Activated naive CD4-positive, alpha-beta T cell treated with anti-CD3 and anti-CD28 coated beads, Interleukin-2, amount 50 U/mL, for 24 hours (primary cell): ENCODE results near the gene ADAMTS16.
"Not testable (repeated sequence)": the region's sequence is repeated elsewhere in the genome, so short reads cannot be mapped to it uniquely, and the experiment has no call there.

Experiments
- H3K27ac Mint-ChIP-seq: one replicate; pipeline ENCODE4 v1.8.0; 2021; ENCODE audit warnings: mild to moderate bottlenecking, mixed read lengths
- H3K27me3 Mint-ChIP-seq: one replicate; pipeline ENCODE4 v1.8.0; 2021; ENCODE audit warnings: mixed read lengths
- H3K36me3 Mint-ChIP-seq: one replicate; pipeline ENCODE4 v1.8.0; 2021; ENCODE audit warnings: mixed read lengths
- H3K4me1 Mint-ChIP-seq: one replicate; pipeline ENCODE4 v1.8.0; 2021; ENCODE audit warnings: mixed read lengths
- H3K4me3 Mint-ChIP-seq: one replicate; pipeline ENCODE4 v1.8.0; 2021; ENCODE audit warnings: mild to moderate bottlenecking, mixed read lengths
- H3K9me3 Mint-ChIP-seq: one replicate; pipeline ENCODE4 v1.8.0; 2021; ENCODE audit warnings: mixed read lengths

The ADAMTS16 gene

DNA sequence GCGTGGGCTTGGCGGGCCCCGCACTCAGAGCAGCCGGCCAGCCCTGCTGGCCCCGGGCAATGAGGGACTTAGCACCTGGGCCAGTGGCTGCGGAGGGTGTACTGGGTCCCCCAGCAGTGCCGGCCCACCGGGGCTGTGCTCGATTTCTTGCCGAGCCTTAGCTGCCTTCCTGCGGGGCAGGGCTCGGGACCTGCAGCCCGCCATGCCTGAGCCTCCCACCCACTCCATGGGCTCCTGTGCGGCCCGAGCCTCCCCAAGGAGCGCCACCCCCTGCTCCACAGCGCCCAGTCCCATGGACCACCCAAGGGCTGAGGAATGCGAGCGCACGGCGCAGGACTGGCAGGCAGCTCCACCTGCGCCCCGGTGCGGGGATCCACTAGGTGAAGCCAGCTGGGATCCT is 2.3 kb upstream of the ADAMTS16 start:
- H3K27me3 Mint-ChIP-seq, result peaks cover 18% of the 10 kb centered on the region
- H3K4me3 Mint-ChIP-seq, H3K36me3 Mint-ChIP-seq, H3K4me1 Mint-ChIP-seq, H3K27ac Mint-ChIP-seq, H3K9me3 Mint-ChIP-seq: not testable (repeated sequence)

DNA sequence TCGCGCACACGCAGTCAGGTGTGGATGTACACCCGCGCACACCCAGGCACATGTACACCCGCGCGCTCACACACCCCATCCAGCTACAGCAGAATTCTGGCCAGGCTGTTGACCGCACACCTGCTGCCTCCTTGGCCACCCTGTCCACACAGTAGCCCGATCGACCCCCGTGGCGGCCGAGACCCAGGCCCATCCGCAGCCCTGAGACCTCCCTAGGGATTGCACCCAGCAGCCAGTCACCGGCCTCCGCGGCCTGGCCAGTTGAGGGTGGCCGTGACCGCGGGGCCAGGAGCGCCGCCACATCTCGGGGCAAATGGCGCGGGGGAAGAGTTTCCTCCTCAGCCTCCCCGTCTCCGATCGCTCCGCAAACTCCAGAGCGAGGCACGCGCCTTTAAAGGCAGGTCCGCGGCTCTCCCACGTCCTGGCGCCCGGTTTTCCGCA is 774 bp upstream of the ADAMTS16 start:
- Mint-ChIP-seq H3K36me3 (no peaks in the 10 kb centered on the region), H3K4me1 (peaks cover 7% of the 10 kb centered on the region), H3K27ac (no peak overlapping the region), H3K27me3 (peaks cover 18% of the 10 kb centered on the region), H3K4me3 (no peak overlapping the region), H3K9me3 (no peaks in the 10 kb centered on the region)

DNA sequence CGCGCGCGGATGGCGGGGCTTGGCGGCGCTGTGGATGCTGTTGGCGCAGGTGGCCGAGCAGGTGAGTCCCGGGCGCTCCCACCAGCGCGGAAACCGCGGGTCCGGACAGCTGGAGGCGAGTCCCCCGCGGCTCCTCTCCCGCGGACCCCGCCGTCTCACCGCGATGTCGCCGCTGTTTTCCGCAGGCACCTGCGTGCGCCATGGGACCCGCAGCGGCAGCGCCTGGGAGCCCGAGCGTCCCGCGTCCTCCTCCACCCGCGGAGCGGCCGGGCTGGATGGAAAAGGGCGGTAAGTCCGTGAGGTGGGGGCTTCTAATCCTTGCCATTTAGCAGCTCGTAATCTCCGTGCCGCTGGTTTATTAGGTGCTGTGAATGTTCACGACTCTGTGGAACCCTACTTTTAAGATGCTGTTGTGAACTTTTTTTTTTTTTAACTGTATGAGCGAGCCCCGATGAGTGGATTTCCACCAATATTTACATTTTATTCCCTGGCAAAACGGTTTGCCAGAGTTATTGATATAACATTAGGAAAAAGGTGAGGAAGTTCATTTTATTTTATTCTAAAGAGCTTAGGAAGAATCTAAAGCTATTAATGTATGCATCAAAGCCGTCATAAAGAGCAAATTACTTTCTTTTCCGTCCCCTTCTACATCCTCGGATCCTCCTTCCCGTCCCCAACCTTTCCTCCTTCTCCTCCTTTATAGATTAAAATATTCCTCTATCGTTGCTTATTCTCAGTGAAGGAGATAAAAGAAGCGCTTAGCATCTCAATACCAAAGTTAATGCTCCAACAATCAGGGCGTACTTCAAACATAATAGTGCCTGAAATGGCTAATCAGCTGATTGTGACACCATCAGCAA is 579 bp downstream of the ADAMTS16 start:
- Mint-ChIP-seq H3K9me3 (no peaks in the 10 kb centered on the region), H3K4me1 (peaks cover 7% of the 10 kb centered on the region), H3K27ac (no peak overlapping the region), H3K27me3 (peaks cover 18% of the 10 kb centered on the region), H3K4me3 (no peak overlapping the region), H3K36me3 (no peaks in the 10 kb centered on the region)

DNA sequence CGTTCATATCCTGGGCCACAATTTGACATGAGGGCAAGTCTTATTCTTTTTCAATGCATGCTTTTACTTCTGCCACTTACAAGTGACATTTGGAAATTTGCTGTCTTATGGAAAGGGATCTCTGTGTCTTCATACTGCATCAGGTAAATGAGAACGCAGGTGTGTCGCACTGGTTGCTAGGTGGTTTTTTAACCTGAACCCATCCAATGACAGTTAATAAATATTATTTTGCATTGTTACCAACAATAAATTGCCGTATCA is 1.1 kb downstream of the ADAMTS16 start:
- H3K4me3 Mint-ChIP-seq, result no peak overlapping the region
- no peaks in the 10 kb centered on the region for H3K36me3 Mint-ChIP-seq
- H3K27me3 Mint-ChIP-seq, result peaks cover 18% of the 10 kb centered on the region
- peaks cover 7% of the 10 kb centered on the region for H3K4me1 Mint-ChIP-seq
- H3K9me3 Mint-ChIP-seq, result no peaks in the 10 kb centered on the region
- no peak overlapping the region for H3K27ac Mint-ChIP-seq

DNA sequence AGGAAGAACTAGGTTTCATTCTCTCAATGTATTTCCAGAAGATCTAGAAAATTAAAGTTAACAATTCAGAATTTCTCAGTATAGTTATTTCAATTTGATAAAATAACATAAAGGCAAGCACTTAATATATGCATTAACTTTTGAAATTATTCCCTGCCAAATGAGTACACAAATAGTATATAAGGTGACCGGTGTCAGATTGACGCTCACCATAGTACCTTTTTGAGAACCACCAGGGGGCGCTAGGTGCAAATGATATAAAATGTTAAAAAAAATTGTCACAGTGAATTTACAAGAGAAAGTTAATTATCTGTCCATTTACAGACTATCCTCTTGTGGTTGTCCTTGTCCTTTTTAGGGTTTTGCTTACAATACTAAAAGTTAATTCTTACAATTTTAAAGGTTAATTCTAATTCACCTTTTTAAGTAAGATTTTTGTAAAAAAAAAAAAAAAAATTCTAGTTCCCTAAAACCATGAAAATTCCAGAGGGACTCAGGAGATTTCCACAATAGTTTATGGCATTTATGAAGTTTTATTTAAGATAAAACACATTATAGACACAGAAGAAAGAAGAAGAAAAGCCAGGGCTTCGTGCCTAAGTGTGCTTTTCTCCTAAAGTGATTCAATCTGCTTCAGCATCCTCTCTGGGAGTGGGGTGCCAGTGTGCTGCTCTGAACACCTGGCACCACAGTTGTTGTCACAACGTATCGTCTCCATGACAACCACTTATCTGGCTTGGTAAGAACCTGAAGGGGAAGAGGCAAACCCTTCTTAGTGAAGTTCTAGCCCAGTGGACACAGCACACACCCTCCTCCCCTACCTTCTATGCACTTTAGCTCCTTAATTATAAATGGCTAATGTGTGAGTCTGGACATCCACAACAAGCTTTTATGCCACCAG is 1.7 kb downstream of the ADAMTS16 start:
- Mint-ChIP-seq H3K4me3 (no peak overlapping the region), H3K27ac (no peak overlapping the region), H3K9me3 (no peaks in the 10 kb centered on the region), H3K27me3 (peaks cover 15% of the 10 kb centered on the region), H3K36me3 (no peaks in the 10 kb centered on the region), H3K4me1 (peaks cover 7% of the 10 kb centered on the region)

DNA sequence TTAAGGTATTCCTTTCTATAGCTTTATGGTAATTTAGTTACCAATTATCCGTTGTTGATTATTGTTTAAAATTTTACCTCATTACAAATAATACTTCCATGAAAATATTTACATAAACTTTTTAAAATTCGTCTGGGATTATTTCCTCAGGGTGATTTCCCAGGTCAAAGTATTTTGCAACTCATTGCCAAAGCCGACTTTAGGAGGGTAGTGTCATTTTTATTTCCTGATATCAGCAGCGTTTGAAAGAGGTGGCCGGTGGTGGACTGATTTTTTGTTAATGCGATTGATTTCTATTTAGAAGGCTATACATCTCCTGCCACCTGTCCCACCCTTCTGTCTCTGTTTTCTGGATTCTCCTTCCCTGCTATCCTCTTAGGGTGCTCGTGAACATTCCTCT is 4.3 kb downstream of the ADAMTS16 start:
- Mint-ChIP-seq H3K4me3 (no peak overlapping the region), H3K9me3 (no peaks in the 10 kb centered on the region), H3K27ac (no peak overlapping the region), H3K36me3 (no peaks in the 10 kb centered on the region), H3K27me3 (peaks cover 14% of the 10 kb centered on the region), H3K4me1 (peaks cover 7% of the 10 kb centered on the region)

DNA sequence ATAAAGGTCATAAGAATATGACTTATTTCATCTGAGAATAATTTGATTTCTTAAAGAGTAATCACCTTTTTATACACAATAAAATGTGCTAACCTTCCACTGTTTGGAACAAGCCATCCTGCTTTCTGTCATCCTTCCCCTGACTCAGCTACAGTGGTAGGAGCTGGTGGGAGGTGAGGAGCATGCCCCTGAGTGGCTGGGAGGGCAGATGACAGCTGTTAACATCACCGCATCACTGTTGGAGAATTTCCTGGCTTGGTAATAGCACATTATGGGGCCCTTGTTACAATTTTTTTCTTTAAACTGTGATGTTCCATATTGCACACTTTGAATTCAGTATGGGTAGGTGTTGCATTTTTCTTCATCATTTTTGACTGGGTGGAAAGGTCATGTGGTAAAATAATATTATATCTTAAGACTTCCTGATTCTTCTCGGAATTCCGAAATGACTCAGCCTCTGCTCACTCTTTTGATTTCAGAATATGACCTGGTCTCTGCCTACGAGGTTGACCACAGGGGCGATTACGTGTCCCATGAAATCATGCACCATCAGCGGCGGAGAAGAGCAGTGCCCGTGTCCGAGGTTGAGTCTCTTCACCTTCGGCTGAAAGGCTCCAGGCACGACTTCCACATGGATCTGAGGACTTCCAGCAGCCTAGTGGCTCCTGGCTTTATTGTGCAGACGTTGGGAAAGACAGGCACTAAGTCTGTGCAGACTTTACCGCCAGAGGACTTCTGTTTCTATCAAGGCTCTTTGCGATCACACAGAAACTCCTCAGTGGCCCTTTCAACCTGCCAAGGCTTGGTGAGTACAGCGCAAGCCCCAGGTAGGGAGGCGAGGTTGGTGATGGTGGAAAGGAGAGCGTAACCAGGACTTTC is 5.8 kb downstream of the ADAMTS16 start:
- H3K36me3 Mint-ChIP-seq, result no peaks in the 10 kb centered on the region

DNA sequence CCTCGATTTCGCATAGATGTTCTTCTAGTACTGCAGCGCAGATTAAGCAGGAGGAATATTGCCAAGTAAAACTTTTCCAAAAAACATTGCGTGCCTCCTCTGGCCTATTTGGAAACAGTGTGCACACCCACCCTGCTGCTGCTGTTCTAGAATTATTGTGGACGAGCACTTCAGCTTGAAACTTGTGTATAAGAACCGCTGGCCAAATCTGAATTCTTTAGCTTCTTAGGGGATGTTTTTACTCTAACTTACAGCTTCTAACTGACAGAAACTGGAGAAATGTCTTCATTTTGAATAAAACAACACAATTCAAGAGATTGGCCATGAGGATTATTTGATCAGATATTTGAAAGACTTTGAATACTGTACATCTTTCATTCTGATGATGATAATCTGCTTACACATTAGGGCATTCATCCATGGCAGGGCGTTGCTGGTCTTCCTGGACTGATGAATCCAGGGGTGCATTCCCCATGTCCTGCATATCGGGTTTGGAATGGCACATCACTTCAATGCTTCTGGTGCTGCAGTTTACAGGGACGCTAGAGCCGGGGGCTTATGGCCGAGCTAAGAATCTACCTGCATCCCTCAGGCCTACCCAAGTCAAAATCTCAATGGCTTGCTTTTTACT is 6.5 kb downstream of the ADAMTS16 start:
- H3K9me3 Mint-ChIP-seq, result peaks cover 4% of the 10 kb centered on the region
- no peaks in the 10 kb centered on the region for H3K4me1 Mint-ChIP-seq
- H3K4me3 Mint-ChIP-seq, result no peak overlapping the region
- no peaks in the 10 kb centered on the region for H3K36me3 Mint-ChIP-seq
- H3K27me3 Mint-ChIP-seq, result peaks cover 7% of the 10 kb centered on the region
- no peak overlapping the region for H3K27ac Mint-ChIP-seq

More for the DNA sequence above, 5.8 kb downstream of the ADAMTS16 start:
- Mint-ChIP-seq H3K4me3 (no peak overlapping the region), H3K27ac (no peak overlapping the region), H3K4me1 (peaks cover 4% of the 10 kb centered on the region), H3K27me3 (peaks cover 12% of the 10 kb centered on the region), H3K9me3 (peaks cover 3% of the 10 kb centered on the region)

DNA sequence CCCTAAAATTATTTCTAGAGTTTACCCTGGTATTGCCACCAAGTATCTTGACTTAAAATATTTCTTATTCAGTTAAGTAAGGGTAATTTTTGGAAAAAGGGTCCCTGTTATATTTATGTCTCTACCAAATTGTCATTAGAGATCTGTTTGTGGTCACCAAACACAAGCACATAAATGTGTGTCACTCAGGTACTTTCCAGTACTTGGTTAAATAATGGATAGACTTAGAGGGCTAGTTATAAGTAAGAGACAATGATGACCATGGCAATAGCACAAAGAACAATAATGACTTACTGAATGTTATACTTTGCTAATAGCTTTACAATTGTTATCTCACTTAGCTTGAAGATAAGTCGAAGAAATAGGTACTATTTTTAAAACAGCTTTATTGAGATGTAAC is 9.0 kb downstream of the ADAMTS16 start:
- peaks cover 6% of the 10 kb centered on the region for H3K27me3 Mint-ChIP-seq
- H3K4me1 Mint-ChIP-seq, result no peaks in the 10 kb centered on the region
- H3K4me3 Mint-ChIP-seq, result no peak overlapping the region
- H3K9me3 Mint-ChIP-seq, result peaks cover 4% of the 10 kb centered on the region
- no peaks in the 10 kb centered on the region for H3K36me3 Mint-ChIP-seq
- no peak overlapping the region for H3K27ac Mint-ChIP-seq

DNA sequence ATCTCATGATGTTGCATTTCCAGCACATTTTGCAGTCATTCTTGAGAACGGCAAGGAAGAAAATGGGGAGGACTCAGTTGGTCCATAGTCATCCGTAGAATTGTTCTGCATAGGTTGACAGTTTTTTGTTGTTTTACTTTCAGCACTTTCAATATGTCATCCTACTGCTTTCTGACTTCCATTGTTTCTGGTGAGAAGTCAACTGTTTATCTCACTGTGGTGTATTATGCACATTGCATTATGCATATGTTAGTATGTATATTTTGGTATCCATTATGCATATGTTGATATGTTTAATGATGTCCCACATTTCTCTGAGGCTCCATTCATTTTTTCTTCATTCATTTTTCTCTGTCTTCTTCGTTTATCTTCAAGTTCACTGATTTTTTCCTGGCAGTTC is 10.5 kb downstream of the ADAMTS16 start:
- H3K27me3 Mint-ChIP-seq, result peaks cover 9% of the 10 kb centered on the region
- H3K27ac Mint-ChIP-seq, result no peak overlapping the region
- peaks cover 3% of the 10 kb centered on the region for H3K4me1 Mint-ChIP-seq
- H3K9me3 Mint-ChIP-seq, result peaks cover 4% of the 10 kb centered on the region
- H3K36me3 Mint-ChIP-seq, result no peaks in the 10 kb centered on the region
- H3K4me3 Mint-ChIP-seq, result no peak overlapping the region

DNA sequence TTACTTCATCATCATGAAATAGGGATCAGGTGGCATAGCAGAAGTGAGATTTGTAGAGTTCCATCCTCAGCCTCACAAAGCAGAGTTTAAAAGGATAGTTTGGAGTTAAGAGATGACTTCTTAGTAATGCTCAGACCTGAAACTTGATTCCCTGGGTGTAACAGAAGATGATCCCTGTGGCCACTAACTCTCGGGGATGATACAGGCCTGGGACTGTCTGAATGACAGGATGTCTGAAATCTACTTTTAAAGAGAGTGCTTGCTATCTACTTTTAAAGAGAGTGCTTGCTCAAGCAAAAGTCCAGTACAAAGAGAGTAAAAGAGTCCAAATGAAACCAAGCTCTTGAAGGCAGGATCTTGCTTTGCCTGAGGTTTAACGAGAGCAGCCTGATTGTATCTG is 14.6 kb downstream of the ADAMTS16 start:
- peaks cover 4% of the 10 kb centered on the region for H3K9me3 Mint-ChIP-seq
- no peak overlapping the region for H3K27ac Mint-ChIP-seq
- no peaks in the 10 kb centered on the region for H3K36me3 Mint-ChIP-seq
- no peak overlapping the region for H3K4me3 Mint-ChIP-seq
- peaks cover 6% of the 10 kb centered on the region for H3K27me3 Mint-ChIP-seq
- peaks cover 4% of the 10 kb centered on the region for H3K4me1 Mint-ChIP-seq

DNA sequence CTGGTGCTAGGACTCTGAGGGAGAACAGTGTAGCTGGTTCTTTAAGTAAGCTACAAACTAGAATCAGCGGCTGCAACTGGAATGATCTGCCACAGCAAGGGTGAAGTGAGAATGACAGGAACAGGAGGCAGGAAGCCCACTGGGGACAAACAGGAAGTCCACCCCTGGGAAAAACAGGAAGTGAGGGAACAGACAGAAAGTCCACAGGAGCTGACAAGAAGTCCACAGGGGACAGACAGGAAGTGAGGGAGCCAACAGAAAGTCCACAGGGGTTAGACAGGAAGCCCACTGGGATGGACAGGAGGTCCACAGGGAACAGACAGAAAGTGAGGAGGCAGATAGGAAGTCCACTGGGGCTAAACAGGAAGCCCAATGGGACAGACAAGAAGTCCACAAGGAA is 15.5 kb downstream of the ADAMTS16 start:
- no peak overlapping the region for H3K27ac Mint-ChIP-seq

DNA sequence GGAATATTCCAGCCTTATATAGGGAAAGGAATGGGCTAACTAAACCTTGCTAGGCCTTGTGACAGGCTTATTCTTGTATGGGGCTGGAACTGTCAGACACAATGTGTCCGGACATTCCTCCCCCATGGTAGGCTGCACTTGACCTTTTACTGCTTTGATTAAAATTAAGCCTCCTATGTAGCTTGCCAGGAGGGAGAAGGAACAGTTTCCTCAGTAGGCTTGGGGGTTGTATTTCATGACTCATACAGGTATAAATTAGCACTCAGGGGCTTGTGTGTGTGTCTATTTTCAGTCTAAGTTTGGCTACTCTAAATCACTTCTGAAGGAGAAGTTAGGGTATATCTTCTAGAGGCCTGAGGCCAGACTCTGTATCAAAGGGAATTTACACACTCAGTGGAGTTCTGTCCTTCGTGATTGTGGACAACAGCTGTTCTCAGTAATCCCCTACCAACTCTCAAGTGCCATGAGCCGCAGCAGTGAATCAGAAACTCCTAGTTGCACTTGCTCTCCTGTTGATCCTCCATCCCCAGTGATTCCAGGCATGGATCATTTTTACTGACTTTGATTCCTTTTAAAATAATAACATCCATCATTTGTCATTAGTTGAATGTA is 16.4 kb downstream of the ADAMTS16 start:
- Mint-ChIP-seq H3K27me3 (peaks cover 5% of the 10 kb centered on the region), H3K9me3 (no peaks in the 10 kb centered on the region), H3K36me3 (no peaks in the 10 kb centered on the region), H3K27ac (no peak overlapping the region), H3K4me3 (no peak overlapping the region), H3K4me1 (peaks cover 4% of the 10 kb centered on the region)

More for the DNA sequence above, 15.5 kb downstream of the ADAMTS16 start:
- H3K4me1 Mint-ChIP-seq, result peaks cover 4% of the 10 kb centered on the region
- H3K27me3 Mint-ChIP-seq, result peaks cover 6% of the 10 kb centered on the region
- H3K4me3 Mint-ChIP-seq, result no peak overlapping the region
- H3K9me3 Mint-ChIP-seq, result peaks cover 3% of the 10 kb centered on the region
- H3K36me3 Mint-ChIP-seq, result no peaks in the 10 kb centered on the region

DNA sequence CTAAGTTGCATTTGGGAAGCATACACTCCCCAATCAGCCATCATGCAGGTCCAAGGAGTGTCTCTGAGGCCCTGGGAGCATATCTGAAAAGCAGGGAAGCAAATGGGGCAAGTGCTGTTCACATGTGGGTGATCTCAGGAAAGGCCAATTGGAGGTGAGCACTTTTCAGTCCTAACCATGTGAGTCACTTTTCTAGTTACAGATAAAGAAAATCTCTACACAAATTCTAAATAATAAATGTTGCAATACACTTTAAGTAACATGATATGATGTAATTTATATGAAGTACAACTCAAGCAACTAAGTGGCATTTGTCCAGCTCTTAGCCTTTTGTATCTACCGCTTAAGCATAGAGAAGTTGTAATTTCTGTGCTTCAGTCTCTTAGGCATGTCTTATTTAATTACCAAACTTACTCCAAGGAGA is 18.4 kb downstream of the ADAMTS16 start:
- Mint-ChIP-seq H3K36me3 (no peaks in the 10 kb centered on the region), H3K9me3 (no peaks in the 10 kb centered on the region)

More for the DNA sequence above, 18.4 kb downstream of the ADAMTS16 start:
- H3K27me3 Mint-ChIP-seq, result peaks cover 5% of the 10 kb centered on the region
- no peak overlapping the region for H3K27ac Mint-ChIP-seq
- no peak overlapping the region for H3K4me3 Mint-ChIP-seq
- H3K4me1 Mint-ChIP-seq, result peaks cover 4% of the 10 kb centered on the region
